Measurements from ENCODE around the gene FAM83E. TPM values are rescaled to one million over a fixed set of nuclear protein-coding genes. Genes with fewer than 3 reads are reported as not detected.

The FAM83E gene
- total and polyA plus RNA-seq, 10 of the 15 experiments (the other 5 are each of a cell fraction or from before 2014, with no cell fraction given): 0.14 to 2.5 (median 0.33) TPM; not detected in 4

- ATAC-seq (no peak), FAIRE-seq (no peak), DNase-seq (ENCODE audit: low read depth, low spot score) (no peak)
- Histone ChIP-seq H2AFZ (ENCODE audit: control insufficient read depth, low read depth, low read length) (no peak overlapping the region), H3K4me3 (no peak overlapping the region), H3K9me3 (replicated peaks; ENCODE audit: control insufficient read depth, insufficient read depth, low read length) (no peaks in the 10 kb centered on the region), H4K20me1 (ENCODE audit: control insufficient read depth, insufficient read depth) (no peaks in the 10 kb centered on the region), H3K27me3 (replicated peaks in 1 of 2; ENCODE audit: control insufficient read depth in 2 of 2, insufficient read depth in 2 of 2, low read length in 1 of 2) (no peaks in the 10 kb centered on the region), H3K36me3 (ENCODE audit: control insufficient read depth in 2 of 2, insufficient read depth in 2 of 2, low read length in 1 of 2) (no peaks in the 10 kb centered on the region), H3K4me1 (ENCODE audit: control insufficient read depth, insufficient read depth, low read length) (peaks cover 25% of the 10 kb centered on the region), H3K9ac (ENCODE audit: control insufficient read depth, insufficient read depth, low read length) (no peak overlapping the region), H3K79me2 (ENCODE audit: control insufficient read depth, insufficient read depth, low read length) (no peaks in the 10 kb centered on the region), H3K27ac (ENCODE audit: control insufficient read depth, insufficient read depth) (no peak overlapping the region), H3K4me2 (ENCODE audit: control insufficient read depth, insufficient read depth) (no peak overlapping the region)
- TF ChIP-seq NRF1 (conservative IDR thresholded peaks at IDR 0.05; ENCODE audit: low read depth, low read length): no peak
- ChIA-PET CTCF (no interaction called here), SMC1A (ENCODE audit: uncharacterized antibody, unreplicated experiment) (no interaction called here), POLR2A (interaction anchor here (0.6 kb wide), 1 partner anchor 12 kb away, joined by 6 read pairs; no protein-coding TSS in a partner anchor), RAD21 (ENCODE audit: unreplicated experiment) (interaction anchor here (0.6 kb wide), 1 partner anchor 192 kb away, joined by 3 read pairs; no protein-coding TSS in a partner anchor)
- WGBS (ENCODE audit: insufficient coverage, insufficient replicate concordance, low lambda C conversion rate, missing lambda C conversion rate): 50% methylated on average over 2 of the region's 2 CpGs
- BruUV-seq (replicated peaks): no TSS peak
- intact Hi-C loops (cut with micrococcal nuclease; ENCODE audit: unreplicated experiment) (loop anchor here (5.0 kb wide), 1 partner anchor 189 kb away; the partner anchor contains the start of gene HSD17B14), in situ Hi-C loops (cut with MboI) (loop anchor here (5.0 to 25.0 kb wide), 2 partner anchors 189 to 1239 kb away; partner anchors contain the start of genes AKT1S1, HSD17B14, IL4I1 and TBC1D17)
Observed at GRCh38 chr19:48648134-48648533, 33.3 kb upstream of the FAM83E start.

GRCh38 chr19:48646722-48647216 is 31.9 kb upstream of the FAM83E start:
- WGBS (ENCODE audit: insufficient coverage, insufficient replicate concordance, low lambda C conversion rate, missing lambda C conversion rate): 30% methylated on average over 3 of the region's 10 CpGs
- Histone ChIP-seq H4K20me1 (ENCODE audit: control insufficient read depth, insufficient read depth) (no peaks in the 10 kb centered on the region), H3K79me2 (ENCODE audit: control insufficient read depth, insufficient read depth, low read length) (no peaks in the 10 kb centered on the region), H2AFZ (ENCODE audit: control insufficient read depth, low read depth, low read length) (peak overlapping the region; percentile 88; the same call in 1 of the 2 replicates), H3K27me3 (replicated peaks in 1 of 2; ENCODE audit: control insufficient read depth in 2 of 2, insufficient read depth in 2 of 2, low read length in 1 of 2) (no peaks in the 10 kb centered on the region), H3K36me3 (ENCODE audit: control insufficient read depth in 2 of 2, insufficient read depth in 2 of 2, low read length in 1 of 2) (no peaks in the 10 kb centered on the region), H3K9me3 (replicated peaks; ENCODE audit: control insufficient read depth, insufficient read depth, low read length) (no peaks in the 10 kb centered on the region), H3K4me2 (ENCODE audit: control insufficient read depth, insufficient read depth) (peak overlapping the region; percentile 97; the same call in 1 of the 2 replicates), H3K9ac (ENCODE audit: control insufficient read depth, insufficient read depth, low read length) (no peak overlapping the region), H3K27ac (ENCODE audit: control insufficient read depth, insufficient read depth) (0 out of 2 replicates have a peak overlapping the region, but pooled peaks have one; percentile 10), H3K4me3 (peak overlapping the region; percentile 91; the same call in 1 of the 2 replicates), H3K4me1 (ENCODE audit: control insufficient read depth, insufficient read depth, low read length) (peaks cover 21% of the 10 kb centered on the region)
- intact Hi-C loops (cut with micrococcal nuclease; ENCODE audit: unreplicated experiment): loop anchor here (1.0 to 5.0 kb wide), 3 partner anchors 29 to 191 kb away; partner anchors contain the start of gene HSD17B14
- ChIA-PET CTCF (interaction anchor here (0.9 to 3.6 kb wide), 11 partner anchors 10 to 353 kb away, joined by 3 to 31 read pairs (median 6); no protein-coding TSS in a partner anchor), RAD21 (ENCODE audit: unreplicated experiment) (interaction anchor here (1.6 to 2.0 kb wide), 4 partner anchors 28 to 347 kb away, joined by 4 to 7 read pairs (median 6); partner anchors contain the start of genes GYS1 and RUVBL2), POLR2A (interaction anchor here (2.0 kb wide), 1 partner anchor 13 kb away, joined by 15 read pairs; no protein-coding TSS in a partner anchor), SMC1A (ENCODE audit: uncharacterized antibody, unreplicated experiment) (interaction anchor here (1.3 to 2.4 kb wide), 5 partner anchors 27 to 347 kb away, joined by 3 to 11 read pairs (median 5); partner anchors contain the start of genes GYS1 and RUVBL2)
- ATAC-seq: no peak
- FAIRE-seq: no peak
- DNase-seq (ENCODE audit: low read depth, low spot score): no peak
- TF ChIP-seq KDM1A (IDR thresholded peaks at IDR 0.05; ENCODE audit: borderline replicate concordance): no peak
- TF ChIP-seq TARDBP (IDR thresholded peaks at IDR 0.05; ENCODE audit: borderline replicate concordance): 0 out of 2 replicates have a peak, but pooled peaks have one; percentile 0
- no peak for TF ChIP-seq USF2 (IDR thresholded peaks at IDR 0.05; ENCODE audit: borderline replicate concordance, low read depth, low read length)
- peak; percentile 63 for TF ChIP-seq POLR2A (IDR thresholded peaks at IDR 0.05; ENCODE audit: low read depth, low read length)
- peak; percentile 6 for TF ChIP-seq SIX5 (IDR thresholded peaks at IDR 0.05; ENCODE audit: low read depth, low read length, severe bottlenecking)
- TF ChIP-seq NFXL1 (IDR thresholded peaks at IDR 0.05; ENCODE audit: borderline replicate concordance): 0 out of 2 replicates have a peak, but pooled peaks have one; percentile 75
- TF ChIP-seq ZNF24 (IDR thresholded peaks at IDR 0.05): peak; percentile 28; the same call in 1 of the 2 replicates
- no TSS peak for BruUV-seq (replicated peaks)
- in situ Hi-C loops (cut with MboI): loop anchor here (5.0 to 25.0 kb wide), 2 partner anchors 191 to 1241 kb away; partner anchors contain the start of genes AKT1S1, HSD17B14, IL4I1 and TBC1D17

All from GM12878 (cell line).